PC-3 (cell line): Measurements from ENCODE around the gene FSTL1.

Experiments
- EZH2 ChIP-seq: fragments of 300-600 bp; sonication (generic); IDR thresholded peaks from one replicate; pipeline ENCODE4 v1.6.1; 2017; ENCODE audit warnings: antibody characterized with exemption, mild to moderate bottlenecking, low read length; ENCODE audit not compliant: unreplicated experiment
- TF ChIP-seq, protein P1 (sequence below): fragments of 300-600 bp; sonication (generic); conservative IDR thresholded peaks from 2 replicates; pipeline ENCODE4 v1.5.1; 2017; ENCODE audit warnings: antibody characterized with exemption, low read depth, mild to moderate bottlenecking, low read length

DNA sequence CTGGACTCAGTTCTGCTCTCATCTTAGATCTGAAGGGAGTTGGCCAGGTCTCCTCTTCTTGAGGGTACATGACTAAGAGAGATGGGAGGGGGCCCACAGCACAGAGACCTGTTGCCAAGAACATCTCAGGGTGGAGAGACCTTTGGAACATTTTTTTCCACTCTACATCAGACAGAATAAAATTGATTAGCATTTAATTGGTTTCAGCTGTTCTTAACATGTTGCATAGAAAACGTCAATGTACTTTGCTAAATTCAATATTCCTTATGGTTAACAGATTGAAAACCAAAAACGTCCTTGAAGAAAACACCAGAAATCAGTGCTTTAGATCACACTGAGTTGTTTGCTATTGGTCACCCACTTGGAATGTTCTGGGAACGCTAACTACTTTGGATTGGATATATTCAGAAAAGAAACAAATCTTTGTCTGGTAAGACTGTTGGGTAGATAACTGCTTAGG is 36.4 kb upstream of the FSTL1 start:
- TF ChIP-seq, protein P1, sequence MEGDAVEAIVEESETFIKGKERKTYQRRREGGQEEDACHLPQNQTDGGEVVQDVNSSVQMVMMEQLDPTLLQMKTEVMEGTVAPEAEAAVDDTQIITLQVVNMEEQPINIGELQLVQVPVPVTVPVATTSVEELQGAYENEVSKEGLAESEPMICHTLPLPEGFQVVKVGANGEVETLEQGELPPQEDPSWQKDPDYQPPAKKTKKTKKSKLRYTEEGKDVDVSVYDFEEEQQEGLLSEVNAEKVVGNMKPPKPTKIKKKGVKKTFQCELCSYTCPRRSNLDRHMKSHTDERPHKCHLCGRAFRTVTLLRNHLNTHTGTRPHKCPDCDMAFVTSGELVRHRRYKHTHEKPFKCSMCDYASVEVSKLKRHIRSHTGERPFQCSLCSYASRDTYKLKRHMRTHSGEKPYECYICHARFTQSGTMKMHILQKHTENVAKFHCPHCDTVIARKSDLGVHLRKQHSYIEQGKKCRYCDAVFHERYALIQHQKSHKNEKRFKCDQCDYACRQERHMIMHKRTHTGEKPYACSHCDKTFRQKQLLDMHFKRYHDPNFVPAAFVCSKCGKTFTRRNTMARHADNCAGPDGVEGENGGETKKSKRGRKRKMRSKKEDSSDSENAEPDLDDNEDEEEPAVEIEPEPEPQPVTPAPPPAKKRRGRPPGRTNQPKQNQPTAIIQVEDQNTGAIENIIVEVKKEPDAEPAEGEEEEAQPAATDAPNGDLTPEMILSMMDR: no peak
- no peak for TF ChIP-seq EZH2
